Measurements from ENCODE around the gene IQGAP3.
"Not testable (repeated sequence)": the region's sequence is repeated elsewhere in the genome, so short reads cannot be mapped to it uniquely, and the experiment has no call there.

IQGAP3 gene

GRCh38 chr1:156566436-156566835 is 5.9 kb downstream of the IQGAP3 start:
- H3K9me3 ChIP-seq (ENCODE audit: control insufficient read depth, insufficient read depth, low read length): no peaks in the 10 kb centered on the region
- H3K27me3 ChIP-seq (ENCODE audit: control insufficient read depth, insufficient read depth, low read length): no peaks in the 10 kb centered on the region
- H3K36me3 ChIP-seq (ENCODE audit: control insufficient read depth, insufficient read depth, low read length): peaks cover 63% of the 10 kb centered on the region
- no peak overlapping the region for H3K4me3 ChIP-seq (ENCODE audit: low read depth, low read length)
- H3K27ac ChIP-seq (ENCODE audit: low read depth, low read length): no peak overlapping the region
- no peak overlapping the region for H3K9ac ChIP-seq (ENCODE audit: low read depth, low read length)
- H3K4me1 ChIP-seq (ENCODE audit: control insufficient read depth, insufficient read depth, low read length): no peaks in the 10 kb centered on the region

DNA sequence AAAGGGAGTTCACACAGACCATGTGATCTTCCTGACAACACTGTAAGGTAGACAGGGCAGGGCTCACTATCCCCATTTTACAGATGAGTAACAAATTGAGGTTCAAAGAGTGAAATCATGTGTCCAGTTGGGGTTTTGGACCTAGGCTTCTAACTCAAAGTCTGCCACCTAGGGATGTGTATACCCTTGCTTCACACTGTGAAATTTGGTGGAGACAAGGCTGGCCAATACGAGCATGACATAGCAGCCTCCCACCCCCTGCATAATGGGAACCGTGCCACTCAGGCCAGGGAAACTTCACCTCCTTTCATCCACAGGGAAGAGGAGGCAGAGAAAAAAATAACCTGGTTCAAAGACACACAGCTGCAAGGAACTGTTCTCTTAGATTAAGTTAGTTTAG is 6.8 kb downstream of the IQGAP3 start:
- Histone ChIP-seq H3K4me3 (ENCODE audit: low read depth, low read length) (no peak overlapping the region), H3K27ac (ENCODE audit: low read depth, low read length) (no peak overlapping the region), H3K27me3 (ENCODE audit: control insufficient read depth, insufficient read depth, low read length) (no peaks in the 10 kb centered on the region), H3K36me3 (ENCODE audit: control insufficient read depth, insufficient read depth, low read length) (peaks cover 73% of the 10 kb centered on the region), H3K9ac (ENCODE audit: low read depth, low read length) (no peak overlapping the region), H3K4me1 (ENCODE audit: control insufficient read depth, insufficient read depth, low read length) (no peaks in the 10 kb centered on the region), H3K9me3 (ENCODE audit: control insufficient read depth, insufficient read depth, low read length) (no peaks in the 10 kb centered on the region)

GRCh38 chr1:156560585-156561163 is 11.7 kb downstream of the IQGAP3 start:
- Histone ChIP-seq H3K27me3 (ENCODE audit: control insufficient read depth, insufficient read depth, low read length) (no peaks in the 10 kb centered on the region), H3K9ac (ENCODE audit: low read depth, low read length) (no peak overlapping the region), H3K27ac (ENCODE audit: low read depth, low read length) (no peak overlapping the region), H3K36me3 (ENCODE audit: control insufficient read depth, insufficient read depth, low read length) (peaks cover 76% of the 10 kb centered on the region), H3K4me1 (ENCODE audit: control insufficient read depth, insufficient read depth, low read length) (no peaks in the 10 kb centered on the region), H3K9me3 (ENCODE audit: control insufficient read depth, insufficient read depth, low read length) (no peaks in the 10 kb centered on the region), H3K4me3 (ENCODE audit: low read depth, low read length) (no peak overlapping the region)

- Histone ChIP-seq H3K9me3 (ENCODE audit: control insufficient read depth, insufficient read depth, low read length) (no peaks in the 10 kb centered on the region), H3K4me1 (ENCODE audit: control insufficient read depth, insufficient read depth, low read length) (no peaks in the 10 kb centered on the region), H3K9ac (ENCODE audit: low read depth, low read length) (no peak overlapping the region), H3K27me3 (ENCODE audit: control insufficient read depth, insufficient read depth, low read length) (no peaks in the 10 kb centered on the region), H3K4me3 (ENCODE audit: low read depth, low read length) (no peak overlapping the region), H3K27ac (ENCODE audit: low read depth, low read length) (no peak overlapping the region), H3K36me3 (ENCODE audit: control insufficient read depth, insufficient read depth, low read length) (peaks cover 76% of the 10 kb centered on the region)
Measured at GRCh38 chr1:156559797-156560385, 12.5 kb downstream of the IQGAP3 start.

DNA sequence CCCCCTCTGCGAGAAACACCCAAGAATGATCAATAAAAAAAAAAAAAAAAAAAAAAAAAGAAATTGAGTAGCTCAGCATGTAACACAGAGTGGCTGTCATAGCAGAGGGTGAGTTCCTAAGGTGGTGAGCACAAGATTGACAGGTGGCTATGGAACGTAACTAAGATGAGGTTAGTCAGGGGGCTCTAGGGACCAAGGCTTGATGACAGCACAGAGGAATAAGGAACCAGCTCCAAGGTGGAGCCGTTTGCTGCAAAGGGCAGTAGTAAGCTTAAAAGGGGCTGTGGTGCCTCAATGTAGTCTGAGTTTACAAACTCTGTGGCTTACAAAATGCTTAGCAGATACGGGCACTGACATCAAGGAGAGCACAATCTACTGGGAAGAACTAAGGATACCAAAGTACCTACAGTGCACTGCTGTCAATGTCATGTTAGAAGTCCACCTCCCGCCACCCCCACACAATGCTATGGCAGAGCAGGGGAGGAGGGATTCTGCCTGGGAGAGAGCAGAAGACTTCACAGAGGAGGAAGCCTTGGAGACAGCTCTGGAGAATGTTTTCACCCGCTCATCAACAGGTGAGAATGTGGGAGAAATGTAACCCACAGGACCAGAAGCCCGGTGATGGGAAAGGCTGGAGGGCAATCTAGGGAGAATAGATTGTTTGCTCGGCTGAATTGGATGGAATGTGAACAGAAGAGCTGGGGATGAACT is 13.1 kb downstream of the IQGAP3 start:
- peaks cover 74% of the 10 kb centered on the region for H3K36me3 ChIP-seq (ENCODE audit: control insufficient read depth, insufficient read depth, low read length)
- H3K9me3 ChIP-seq (ENCODE audit: control insufficient read depth, insufficient read depth, low read length): no peaks in the 10 kb centered on the region
- no peak overlapping the region for H3K9ac ChIP-seq (ENCODE audit: low read depth, low read length)
- no peaks in the 10 kb centered on the region for H3K4me1 ChIP-seq (ENCODE audit: control insufficient read depth, insufficient read depth, low read length)
- no peak overlapping the region for H3K4me3 ChIP-seq (ENCODE audit: low read depth, low read length)
- no peak overlapping the region for H3K27ac ChIP-seq (ENCODE audit: low read depth, low read length)
- no peaks in the 10 kb centered on the region for H3K27me3 ChIP-seq (ENCODE audit: control insufficient read depth, insufficient read depth, low read length)

- Histone ChIP-seq H3K9ac (ENCODE audit: low read depth, low read length) (no peak overlapping the region), H3K9me3 (ENCODE audit: control insufficient read depth, insufficient read depth, low read length) (no peaks in the 10 kb centered on the region), H3K4me3 (ENCODE audit: low read depth, low read length) (no peak overlapping the region), H3K36me3 (ENCODE audit: control insufficient read depth, insufficient read depth, low read length) (peaks cover 71% of the 10 kb centered on the region), H3K27me3 (ENCODE audit: control insufficient read depth, insufficient read depth, low read length) (no peaks in the 10 kb centered on the region), H3K27ac (ENCODE audit: low read depth, low read length) (no peak overlapping the region), H3K4me1 (ENCODE audit: control insufficient read depth, insufficient read depth, low read length) (no peaks in the 10 kb centered on the region)
Measured at GRCh38 chr1:156556354-156556753, 16.0 kb downstream of the IQGAP3 start.

DNA sequence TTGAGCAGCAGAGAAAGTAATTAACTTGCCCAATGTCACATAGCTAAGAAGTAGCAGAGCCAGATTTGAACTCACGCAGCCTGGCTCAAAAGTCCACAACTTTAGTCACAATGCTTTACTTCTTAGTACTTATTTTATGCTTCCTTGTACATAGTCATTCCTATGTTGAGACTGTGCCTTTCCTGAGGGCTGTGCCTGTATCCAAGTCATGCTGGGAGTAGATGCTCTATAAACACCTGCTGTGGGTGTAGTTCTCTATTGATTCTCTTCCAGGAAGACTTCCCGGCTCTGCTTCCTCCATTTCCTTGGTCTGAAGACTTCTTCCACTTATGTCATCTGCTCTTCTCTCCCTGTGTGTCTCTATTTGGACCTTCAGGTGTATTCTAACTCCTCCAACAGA is 16.6 kb downstream of the IQGAP3 start:
- Histone ChIP-seq H3K27ac (ENCODE audit: low read depth, low read length) (no peak overlapping the region), H3K4me1 (ENCODE audit: control insufficient read depth, insufficient read depth, low read length) (no peaks in the 10 kb centered on the region), H3K9ac (ENCODE audit: low read depth, low read length) (no peak overlapping the region), H3K4me3 (ENCODE audit: low read depth, low read length) (no peak overlapping the region), H3K9me3 (ENCODE audit: control insufficient read depth, insufficient read depth, low read length) (no peaks in the 10 kb centered on the region), H3K36me3 (ENCODE audit: control insufficient read depth, insufficient read depth, low read length) (peaks cover 71% of the 10 kb centered on the region), H3K27me3 (ENCODE audit: control insufficient read depth, insufficient read depth, low read length) (no peaks in the 10 kb centered on the region)

DNA sequence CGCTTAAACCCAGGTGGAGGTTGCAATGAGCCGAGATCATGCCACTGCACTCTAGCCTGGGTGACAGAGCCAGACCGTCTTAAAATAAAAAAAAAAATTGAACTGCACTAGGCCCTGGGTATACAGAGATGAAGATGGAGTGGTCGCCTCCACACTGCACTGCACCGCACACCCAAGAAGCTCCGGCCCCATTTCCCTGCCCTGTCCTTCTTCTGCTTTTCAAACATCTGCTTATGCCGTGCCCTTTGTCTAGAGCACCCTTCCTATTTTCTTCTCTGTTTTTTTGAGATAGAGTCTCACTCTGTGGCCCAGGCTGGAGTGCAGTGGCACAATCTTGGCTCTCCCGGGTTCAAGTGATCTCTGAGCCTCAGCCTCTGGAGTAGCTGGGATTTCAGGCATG is 17.4 kb downstream of the IQGAP3 start:
- no peaks in the 10 kb centered on the region for H3K27me3 ChIP-seq (ENCODE audit: control insufficient read depth, insufficient read depth, low read length)
- H3K4me3 ChIP-seq (ENCODE audit: low read depth, low read length): no peak overlapping the region
- no peaks in the 10 kb centered on the region for H3K4me1 ChIP-seq (ENCODE audit: control insufficient read depth, insufficient read depth, low read length)
- H3K27ac ChIP-seq (ENCODE audit: low read depth, low read length): no peak overlapping the region
- peaks cover 72% of the 10 kb centered on the region for H3K36me3 ChIP-seq (ENCODE audit: control insufficient read depth, insufficient read depth, low read length)
- no peak overlapping the region for H3K9ac ChIP-seq (ENCODE audit: low read depth, low read length)
- no peaks in the 10 kb centered on the region for H3K9me3 ChIP-seq (ENCODE audit: control insufficient read depth, insufficient read depth, low read length)

- Histone ChIP-seq H3K36me3 (ENCODE audit: control insufficient read depth, insufficient read depth, low read length) (peaks cover 68% of the 10 kb centered on the region), H3K4me1 (ENCODE audit: control insufficient read depth, insufficient read depth, low read length) (no peaks in the 10 kb centered on the region), H3K9ac (ENCODE audit: low read depth, low read length) (no peak overlapping the region)
Measured at GRCh38 chr1:156553860-156554485, 18.4 kb downstream of the IQGAP3 start.

DNA sequence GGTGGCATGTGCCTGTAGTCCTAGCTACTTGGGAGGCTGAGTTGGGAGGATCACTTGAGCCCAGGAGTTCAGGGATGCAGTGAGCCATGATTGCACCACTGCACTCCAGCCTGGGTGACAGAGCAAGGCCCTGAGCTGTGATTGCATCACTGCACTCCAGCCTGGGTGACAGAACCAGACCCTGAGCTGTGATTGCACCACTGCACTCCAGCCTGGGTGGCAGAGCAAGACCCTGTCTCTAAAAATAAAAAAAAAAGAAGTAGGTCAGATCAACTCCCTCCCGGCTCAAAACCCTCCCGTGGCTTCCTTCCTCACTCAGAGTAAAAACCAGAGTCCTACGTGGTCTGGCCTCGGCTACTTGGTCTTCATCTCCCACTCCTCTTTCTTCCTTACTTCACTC is 19.4 kb downstream of the IQGAP3 start:
- peaks cover 77% of the 10 kb centered on the region for H3K36me3 ChIP-seq (ENCODE audit: control insufficient read depth, insufficient read depth, low read length)
- H3K4me1 ChIP-seq (ENCODE audit: control insufficient read depth, insufficient read depth, low read length); H3K9ac ChIP-seq (ENCODE audit: low read depth, low read length); H3K4me3 ChIP-seq (ENCODE audit: low read depth, low read length); H3K27ac ChIP-seq (ENCODE audit: low read depth, low read length); H3K9me3 ChIP-seq (ENCODE audit: control insufficient read depth, insufficient read depth, low read length); H3K27me3 ChIP-seq (ENCODE audit: control insufficient read depth, insufficient read depth, low read length): not testable (repeated sequence)

More at GRCh38 chr1:156553860-156554485, 18.4 kb downstream of the IQGAP3 start:
- no peak overlapping the region for H3K27ac ChIP-seq (ENCODE audit: low read depth, low read length)
- H3K27me3 ChIP-seq (ENCODE audit: control insufficient read depth, insufficient read depth, low read length): no peaks in the 10 kb centered on the region
- no peak overlapping the region for H3K4me3 ChIP-seq (ENCODE audit: low read depth, low read length)
- no peaks in the 10 kb centered on the region for H3K9me3 ChIP-seq (ENCODE audit: control insufficient read depth, insufficient read depth, low read length)

DNA sequence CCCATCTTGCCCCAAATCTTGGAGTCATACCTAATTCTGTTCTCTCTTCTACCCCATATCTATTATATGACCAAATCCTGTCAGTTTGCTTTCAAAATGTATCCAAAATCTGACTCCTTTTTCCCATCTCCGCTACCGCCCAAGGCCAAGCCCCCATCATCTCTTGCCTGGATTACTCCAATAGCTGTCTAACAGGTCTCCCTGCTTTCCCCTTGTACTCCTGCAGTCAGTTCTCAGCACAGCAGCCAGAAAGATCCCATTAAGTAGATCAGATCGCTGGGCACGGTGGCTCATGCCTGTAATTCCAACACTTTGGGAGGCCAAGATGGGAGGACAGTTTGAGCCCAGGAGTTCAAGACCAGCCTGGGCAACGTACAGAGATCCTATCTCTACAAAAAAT is 19.8 kb downstream of the IQGAP3 start:
- Histone ChIP-seq H3K27me3 (ENCODE audit: control insufficient read depth, insufficient read depth, low read length) (no peaks in the 10 kb centered on the region), H3K4me3 (ENCODE audit: low read depth, low read length) (no peak overlapping the region), H3K9ac (ENCODE audit: low read depth, low read length) (no peak overlapping the region), H3K4me1 (ENCODE audit: control insufficient read depth, insufficient read depth, low read length) (no peaks in the 10 kb centered on the region), H3K36me3 (ENCODE audit: control insufficient read depth, insufficient read depth, low read length) (peaks cover 81% of the 10 kb centered on the region), H3K27ac (ENCODE audit: low read depth, low read length) (no peak overlapping the region), H3K9me3 (ENCODE audit: control insufficient read depth, insufficient read depth, low read length) (no peaks in the 10 kb centered on the region)

All from HUES48 (cell line).